Right atrium auricular region (tissue), 2 donors: Measurements from ENCODE around the gene TRIM34. TPM values are rescaled to one million over a fixed set of nuclear protein-coding genes. Genes with fewer than 3 reads are reported as not detected.
"Not testable (repeated sequence)": the region's sequence is repeated elsewhere in the genome, so short reads cannot be mapped to it uniquely, and the experiment has no call there.

Experiments
- DNase-seq: peaks from one replicate; pipeline ENCODE4 v3.0.0-alpha.2; 2019; ENCODE audit warnings: low spot score
- H3K27ac ChIP-seq, 2 donors: fragments of 200-600 bp; sonication (generic); 1 replicate in 1 of 2; 2 replicates in 1 of 2; pipeline ENCODE4 v1.5.1; 2016 to 2019
- H3K27me3 ChIP-seq, 2 donors: fragments of 200-600 bp; sonication (generic); one replicate each; pipeline versions ENCODE4 v1.5.1 to v1.6.0; 2017 to 2019
- H3K36me3 ChIP-seq: fragments of 200-600 bp; sonication (generic); one replicate; pipeline ENCODE4 v1.5.1; 2016
- H3K4me1 ChIP-seq, 2 donors: fragments of 200-600 bp; sonication (generic); one replicate each; pipeline versions ENCODE4 v1.5.1 to v1.6.0; 2017 to 2019
- H3K4me3 ChIP-seq, 2 donors: fragments of 200-600 bp; sonication (generic); 1 replicate in 1 of 2; 2 replicates in 1 of 2; pipeline ENCODE4 v1.5.1; 2017 to 2019; ENCODE audit warnings: mild to moderate bottlenecking in 1 of 2, moderate library complexity in 1 of 2
- H3K9me3 ChIP-seq, 2 donors: fragments of 200-600 bp; sonication (generic); one replicate each; pipeline ENCODE4 v1.5.1; 2019
- total RNA-seq, 2 donors: library from RNA; depleted of rRNA; stranded (reverse); fragments of >200 nt; gene quantifications; one replicate each; pipeline ENCODE4 v1.1.0, GENCODE V29; 2016
- TF ChIP-seq, protein P1 (sequence below), 2 donors: fragments of 200-600 bp; sonication (generic); IDR thresholded peaks; one replicate each; pipeline ENCODE4 v1.5.1; 2019; ENCODE audit warnings: antibody characterized with exemption in 2 of 2

TRIM34 gene, protein sequence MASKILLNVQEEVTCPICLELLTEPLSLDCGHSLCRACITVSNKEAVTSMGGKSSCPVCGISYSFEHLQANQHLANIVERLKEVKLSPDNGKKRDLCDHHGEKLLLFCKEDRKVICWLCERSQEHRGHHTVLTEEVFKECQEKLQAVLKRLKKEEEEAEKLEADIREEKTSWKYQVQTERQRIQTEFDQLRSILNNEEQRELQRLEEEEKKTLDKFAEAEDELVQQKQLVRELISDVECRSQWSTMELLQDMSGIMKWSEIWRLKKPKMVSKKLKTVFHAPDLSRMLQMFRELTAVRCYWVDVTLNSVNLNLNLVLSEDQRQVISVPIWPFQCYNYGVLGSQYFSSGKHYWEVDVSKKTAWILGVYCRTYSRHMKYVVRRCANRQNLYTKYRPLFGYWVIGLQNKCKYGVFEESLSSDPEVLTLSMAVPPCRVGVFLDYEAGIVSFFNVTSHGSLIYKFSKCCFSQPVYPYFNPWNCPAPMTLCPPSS
- 1 to 10 TPM; 1.4 to 3.8 TPM for total RNA-seq

DNA sequence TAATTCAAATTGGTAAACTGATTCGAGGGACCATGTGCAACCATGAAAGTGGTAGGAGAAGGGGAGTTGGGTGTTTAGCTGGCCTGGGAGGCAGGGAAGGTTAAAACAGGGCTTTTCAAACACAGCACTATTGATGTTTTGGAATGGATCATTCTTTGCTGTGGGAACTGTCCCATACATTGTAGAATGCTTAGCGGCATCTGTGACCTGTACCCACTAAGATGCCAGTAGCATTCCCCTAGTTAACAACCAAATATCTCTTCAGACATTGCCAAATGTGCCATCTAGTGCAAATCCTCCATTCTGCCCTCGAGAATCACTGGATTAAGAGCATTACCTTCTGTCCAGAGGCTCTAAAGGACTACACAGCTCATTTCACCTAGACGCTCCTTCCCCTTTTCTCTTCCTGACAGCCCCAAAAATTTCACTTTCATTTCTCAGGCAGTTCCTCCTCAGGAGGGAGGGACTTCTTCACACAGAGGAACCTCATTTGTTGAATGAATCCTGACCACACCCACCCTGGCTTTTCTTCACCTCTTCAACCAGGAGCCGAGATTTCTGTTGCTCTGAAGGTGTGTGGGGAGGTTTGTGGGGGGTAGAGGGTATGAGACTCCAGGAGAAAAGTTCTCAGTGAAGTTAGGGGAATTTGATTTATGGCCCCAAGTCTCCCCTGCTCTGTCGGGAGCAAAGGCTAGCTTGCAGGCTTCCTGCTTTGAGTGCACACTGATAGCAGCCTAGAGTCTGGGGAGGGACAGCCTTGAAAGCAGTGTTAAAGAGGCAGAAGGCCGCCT, at the start of gene TRIM34:
TSS of gene TRIM34 (plus strand) at position 513 of the 791 bp plus-strand sequence. CDS start 7,331 bp downstream, outside the sequence.
- Histone ChIP-seq H3K27ac (peak within 1 kb of the TSS; percentile 50 to 61), H3K36me3 (no peaks in the 10 kb centered on the region), H3K9me3 (no peaks in the 10 kb centered on the region), H3K4me1 (peaks cover 0 to 21% of the 10 kb centered on the region in 2 donors), H3K4me3 (peak within 1 kb of the TSS; percentile 46 to 56), H3K27me3 (no peaks in the 10 kb centered on the region)
- TF ChIP-seq, protein P1, sequence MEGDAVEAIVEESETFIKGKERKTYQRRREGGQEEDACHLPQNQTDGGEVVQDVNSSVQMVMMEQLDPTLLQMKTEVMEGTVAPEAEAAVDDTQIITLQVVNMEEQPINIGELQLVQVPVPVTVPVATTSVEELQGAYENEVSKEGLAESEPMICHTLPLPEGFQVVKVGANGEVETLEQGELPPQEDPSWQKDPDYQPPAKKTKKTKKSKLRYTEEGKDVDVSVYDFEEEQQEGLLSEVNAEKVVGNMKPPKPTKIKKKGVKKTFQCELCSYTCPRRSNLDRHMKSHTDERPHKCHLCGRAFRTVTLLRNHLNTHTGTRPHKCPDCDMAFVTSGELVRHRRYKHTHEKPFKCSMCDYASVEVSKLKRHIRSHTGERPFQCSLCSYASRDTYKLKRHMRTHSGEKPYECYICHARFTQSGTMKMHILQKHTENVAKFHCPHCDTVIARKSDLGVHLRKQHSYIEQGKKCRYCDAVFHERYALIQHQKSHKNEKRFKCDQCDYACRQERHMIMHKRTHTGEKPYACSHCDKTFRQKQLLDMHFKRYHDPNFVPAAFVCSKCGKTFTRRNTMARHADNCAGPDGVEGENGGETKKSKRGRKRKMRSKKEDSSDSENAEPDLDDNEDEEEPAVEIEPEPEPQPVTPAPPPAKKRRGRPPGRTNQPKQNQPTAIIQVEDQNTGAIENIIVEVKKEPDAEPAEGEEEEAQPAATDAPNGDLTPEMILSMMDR (IDR thresholded peaks at IDR 0.05) = no peak
- peak; percentile 75 for DNase-seq

DNA sequence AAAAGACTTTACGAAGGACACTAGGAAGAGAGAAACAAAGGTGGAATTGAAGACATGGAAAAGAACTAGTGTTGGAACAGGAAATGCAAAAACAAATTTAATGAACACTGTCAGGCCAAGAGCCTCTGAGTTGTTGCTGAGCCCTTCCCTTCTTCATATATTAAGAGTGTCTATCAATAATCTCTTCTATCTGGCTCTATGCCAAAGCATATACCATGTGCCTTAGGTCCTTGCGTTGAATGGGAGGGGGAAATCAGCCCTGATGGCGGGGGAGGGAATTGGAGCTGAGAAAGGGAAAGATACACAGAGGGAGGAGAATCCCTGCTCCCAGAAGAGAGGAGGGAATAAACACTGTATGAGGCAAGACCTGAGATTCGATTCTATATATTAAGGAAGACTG, 49.6 kb upstream of the TRIM34 start:
- Histone ChIP-seq H3K4me1 (no peaks in the 10 kb centered on the region), H3K4me3 (no peak overlapping the region), H3K27ac (no peak overlapping the region), H3K9me3 (no peaks in the 10 kb centered on the region), H3K27me3 (no peaks in the 10 kb centered on the region), H3K36me3 (no peaks in the 10 kb centered on the region)
- TF ChIP-seq, protein P1 (IDR thresholded peaks at IDR 0.05) = no peak
- DNase-seq = no peak

DNA sequence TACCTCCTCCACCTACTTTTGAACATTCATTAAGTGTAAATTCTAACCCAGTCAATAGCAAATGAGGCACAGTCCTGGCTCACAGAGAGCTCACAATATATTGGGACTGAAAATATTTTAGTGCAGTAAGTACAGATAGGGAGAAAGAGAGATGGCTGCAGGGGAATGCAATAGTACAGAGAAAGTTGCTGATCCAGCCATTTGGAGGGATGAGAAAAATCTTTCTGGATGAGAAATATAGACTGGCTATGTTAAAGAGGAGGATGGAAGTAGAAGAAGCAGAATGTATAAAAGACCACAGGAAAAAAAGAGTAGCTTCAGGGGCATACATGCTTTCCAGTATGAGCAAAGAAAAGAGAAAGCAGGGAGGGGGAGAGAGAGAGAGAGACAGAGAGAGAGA, 47.7 kb upstream of the TRIM34 start:
- DNase-seq = no peak
- TF ChIP-seq, protein P1 (IDR thresholded peaks at IDR 0.05) = no peak
- H3K9me3 ChIP-seq = no peaks in the 10 kb centered on the region
- H3K4me3 ChIP-seq = no peak overlapping the region
- no peak overlapping the region for H3K27ac ChIP-seq
- H3K36me3 ChIP-seq = no peaks in the 10 kb centered on the region
- no peaks in the 10 kb centered on the region for H3K27me3 ChIP-seq
- H3K4me1 ChIP-seq = no peaks in the 10 kb centered on the region

DNA sequence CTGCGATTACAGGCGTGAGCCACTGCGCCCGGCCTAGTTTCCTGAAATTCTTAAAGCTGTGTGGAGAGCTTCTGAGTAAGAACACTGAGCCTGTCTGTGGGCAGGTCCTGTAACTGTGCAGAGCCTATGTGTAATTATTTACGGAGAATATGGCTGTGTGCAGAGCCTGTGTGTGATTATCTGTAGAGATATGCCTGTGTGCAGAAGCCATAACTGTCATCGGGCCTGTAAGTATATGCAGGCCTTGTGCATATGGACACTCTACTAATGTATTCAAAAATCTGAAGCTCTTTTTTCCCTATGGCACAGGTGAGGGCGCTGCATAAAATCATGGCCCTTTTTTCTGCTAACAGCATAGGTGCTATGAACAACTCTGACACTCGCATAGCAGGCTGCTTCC, 44.2 kb upstream of the TRIM34 start, which contains the start of gene OR52B6:
TSS of gene OR52B6 (plus strand) at position 301 of the 400 bp plus-strand sequence. CDS start at position 301, 0 bp downstream.
- TF ChIP-seq, protein P1 (IDR thresholded peaks at IDR 0.05) = no peak
- Histone ChIP-seq H3K9me3 (no peaks in the 10 kb centered on the region), H3K27me3 (no peaks in the 10 kb centered on the region), H3K4me1 (no peaks in the 10 kb centered on the region), H3K36me3 (no peaks in the 10 kb centered on the region), H3K27ac (no peak within 1 kb of the TSS), H3K4me3 (no peak within 1 kb of the TSS)
- DNase-seq = no peak

DNA sequence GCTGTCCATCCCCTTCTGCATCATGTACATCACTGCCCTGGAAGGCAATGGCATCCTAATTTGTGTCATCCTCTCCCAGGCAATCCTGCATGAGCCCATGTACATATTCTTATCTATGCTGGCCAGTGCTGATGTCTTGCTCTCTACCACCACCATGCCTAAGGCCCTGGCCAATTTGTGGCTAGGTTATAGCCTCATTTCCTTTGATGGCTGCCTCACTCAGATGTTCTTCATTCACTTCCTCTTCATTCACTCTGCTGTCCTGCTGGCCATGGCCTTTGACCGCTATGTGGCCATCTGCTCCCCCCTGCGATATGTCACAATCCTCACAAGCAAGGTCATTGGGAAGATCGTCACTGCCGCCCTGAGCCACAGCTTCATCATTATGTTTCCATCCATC, 43.8 kb upstream of the TRIM34 start:
- H3K27me3 ChIP-seq = no peaks in the 10 kb centered on the region
- no peaks in the 10 kb centered on the region for H3K4me1 ChIP-seq
- TF ChIP-seq, protein P1 (IDR thresholded peaks at IDR 0.05) = no peak
- no peak for DNase-seq
- H3K9me3 ChIP-seq = no peaks in the 10 kb centered on the region
- H3K36me3 ChIP-seq = no peaks in the 10 kb centered on the region
- no peak overlapping the region for H3K4me3 ChIP-seq
- H3K27ac ChIP-seq = no peak overlapping the region

DNA sequence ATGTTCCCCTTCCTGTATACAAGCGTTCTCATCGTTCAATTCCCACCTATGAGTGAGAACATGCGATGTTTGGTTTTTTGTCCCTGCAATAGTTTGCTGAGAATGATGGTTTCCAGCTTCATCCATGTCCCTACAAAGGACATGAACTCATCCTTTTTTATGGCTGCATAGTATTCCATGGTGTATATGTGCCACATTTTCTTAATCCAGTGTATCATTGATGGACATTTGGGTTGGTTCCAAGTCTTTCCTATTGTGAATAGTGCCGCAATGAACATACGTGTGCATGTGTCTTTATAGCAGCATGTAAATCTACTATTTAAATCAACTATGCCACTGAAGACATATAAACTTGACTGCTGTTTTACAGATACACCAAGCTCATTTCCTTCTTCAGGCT, 40.3 kb upstream of the TRIM34 start:
- not testable (repeated sequence) for H3K9me3 ChIP-seq, H3K36me3 ChIP-seq, H3K27me3 ChIP-seq, H3K27ac ChIP-seq, H3K4me1 ChIP-seq, DNase-seq, H3K4me3 ChIP-seq

DNA sequence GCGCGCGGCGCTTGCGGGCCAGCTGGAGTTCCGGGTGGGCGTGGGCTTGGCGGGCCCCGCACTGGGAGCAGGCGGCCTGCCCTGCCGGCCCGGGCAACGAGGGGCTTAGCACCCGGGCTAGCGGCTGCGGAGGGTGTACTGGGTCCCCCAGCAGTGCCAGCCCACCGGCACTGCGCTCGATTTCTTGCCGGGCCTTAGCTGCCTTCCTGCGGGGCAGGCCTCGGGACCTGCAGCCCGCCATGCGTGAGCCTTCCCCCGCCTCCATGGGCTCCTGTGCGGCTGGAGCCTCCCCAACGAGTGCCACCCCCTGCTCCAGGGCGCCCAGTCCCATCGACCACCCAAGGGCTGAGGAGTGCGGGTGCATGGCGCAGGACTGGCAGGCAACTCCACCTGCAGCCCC, 34.9 kb upstream of the TRIM34 start:
- H3K4me3 ChIP-seq, DNase-seq, H3K27me3 ChIP-seq, H3K36me3 ChIP-seq, H3K4me1 ChIP-seq, H3K27ac ChIP-seq, H3K9me3 ChIP-seq: not testable (repeated sequence)
